Stimulated activated naive CD8-positive, alpha-beta T cell treated with anti-CD3 and anti-CD28 coated beads, Interleukin-15, Interleukin-2, amounts not matched to agents 100 ng/mL and 50 ng/mL, for 24 hours (primary cell): ENCODE data around the gene WWOX.
"Not testable (repeated sequence)": the region's sequence is repeated elsewhere in the genome, so short reads cannot be mapped to it uniquely, and the experiment has no call there.

ENCODE experiments used
- H3K27ac Mint-ChIP-seq: one replicate; pipeline ENCODE4 v1.8.0; 2021; ENCODE audit warnings: mild to moderate bottlenecking, mixed read lengths
- H3K27me3 Mint-ChIP-seq: one replicate; pipeline ENCODE4 v1.8.0; 2021; ENCODE audit warnings: mixed read lengths
- H3K36me3 Mint-ChIP-seq: one replicate; pipeline ENCODE4 v1.8.0; 2021; ENCODE audit warnings: low read depth, mixed read lengths
- H3K4me1 Mint-ChIP-seq: one replicate; pipeline ENCODE4 v1.8.0; 2021; ENCODE audit warnings: low read depth, mixed read lengths
- H3K4me3 Mint-ChIP-seq: one replicate; pipeline ENCODE4 v1.8.0; 2021; ENCODE audit warnings: mild to moderate bottlenecking, mixed read lengths
- H3K9me3 Mint-ChIP-seq: one replicate; pipeline ENCODE4 v1.8.0; 2021; ENCODE audit warnings: mixed read lengths

WWOX gene

GRCh38 chr16:79036541-79036940 is 937.1 kb downstream of the WWOX start:
- Mint-ChIP-seq H3K9me3 (peaks cover 8% of the 10 kb centered on the region), H3K27ac (no peak overlapping the region), H3K36me3 (no peaks in the 10 kb centered on the region)

GRCh38 chr16:79037521-79038373 is 938.3 kb downstream of the WWOX start:
- Mint-ChIP-seq H3K9me3 (peaks cover 7% of the 10 kb centered on the region), H3K4me1 (peaks cover 7% of the 10 kb centered on the region), H3K27me3 (no peaks in the 10 kb centered on the region), H3K27ac (no peak overlapping the region), H3K4me3 (no peak overlapping the region), H3K36me3 (no peaks in the 10 kb centered on the region)

More at GRCh38 chr16:79036541-79036940, 937.1 kb downstream of the WWOX start:
- H3K4me1 Mint-ChIP-seq: no peaks in the 10 kb centered on the region
- no peak overlapping the region for H3K4me3 Mint-ChIP-seq
- no peaks in the 10 kb centered on the region for H3K27me3 Mint-ChIP-seq

- Mint-ChIP-seq H3K4me3 (no peak overlapping the region), H3K36me3 (no peaks in the 10 kb centered on the region), H3K27me3 (no peaks in the 10 kb centered on the region), H3K27ac (no peak overlapping the region), H3K9me3 (no peaks in the 10 kb centered on the region), H3K4me1 (peaks cover 20% of the 10 kb centered on the region)
These were observed 941.8 kb downstream of the WWOX start for GRCh38 chr16:79041206-79041605.

GRCh38 chr16:79042141-79042540 is 942.7 kb downstream of the WWOX start:
- Mint-ChIP-seq H3K4me3 (no peak overlapping the region), H3K9me3 (no peaks in the 10 kb centered on the region), H3K27ac (peak overlapping the region; percentile 23), H3K27me3 (no peaks in the 10 kb centered on the region), H3K36me3 (no peaks in the 10 kb centered on the region), H3K4me1 (peaks cover 20% of the 10 kb centered on the region)

GRCh38 chr16:79042886-79043285 is 943.4 kb downstream of the WWOX start:
- H3K9me3 Mint-ChIP-seq: no peaks in the 10 kb centered on the region
- H3K36me3 Mint-ChIP-seq: no peaks in the 10 kb centered on the region
- H3K4me1 Mint-ChIP-seq: peaks cover 20% of the 10 kb centered on the region
- H3K4me3 Mint-ChIP-seq: no peak overlapping the region
- H3K27ac Mint-ChIP-seq: peak overlapping the region; percentile 49
- no peaks in the 10 kb centered on the region for H3K27me3 Mint-ChIP-seq

- peaks cover 20% of the 10 kb centered on the region for H3K4me1 Mint-ChIP-seq
- no peaks in the 10 kb centered on the region for H3K27me3 Mint-ChIP-seq
- H3K36me3 Mint-ChIP-seq: no peaks in the 10 kb centered on the region
- H3K4me3 Mint-ChIP-seq: no peak overlapping the region
- no peak overlapping the region for H3K27ac Mint-ChIP-seq
- no peaks in the 10 kb centered on the region for H3K9me3 Mint-ChIP-seq
These were observed 945.7 kb downstream of the WWOX start for GRCh38 chr16:79045191-79045590.

- H3K4me3 Mint-ChIP-seq: no peak overlapping the region
- no peaks in the 10 kb centered on the region for H3K9me3 Mint-ChIP-seq
- H3K27me3 Mint-ChIP-seq: no peaks in the 10 kb centered on the region
- no peak overlapping the region for H3K27ac Mint-ChIP-seq
- H3K36me3 Mint-ChIP-seq: no peaks in the 10 kb centered on the region
- peaks cover 17% of the 10 kb centered on the region for H3K4me1 Mint-ChIP-seq
These were observed 947.9 kb downstream of the WWOX start for GRCh38 chr16:79047337-79047736.

- H3K9me3 Mint-ChIP-seq: peaks cover 6% of the 10 kb centered on the region
- no peaks in the 10 kb centered on the region for H3K36me3 Mint-ChIP-seq
- H3K4me1 Mint-ChIP-seq: peaks cover under 1% of the 10 kb centered on the region
- no peak overlapping the region for H3K27ac Mint-ChIP-seq
- no peak overlapping the region for H3K4me3 Mint-ChIP-seq
- no peaks in the 10 kb centered on the region for H3K27me3 Mint-ChIP-seq
These were observed 949.6 kb downstream of the WWOX start for GRCh38 chr16:79049040-79049439.

GRCh38 chr16:79050063-79050462 is 950.6 kb downstream of the WWOX start:
- Mint-ChIP-seq H3K4me3 (no peak overlapping the region), H3K4me1 (no peaks in the 10 kb centered on the region), H3K27ac (no peak overlapping the region), H3K9me3 (peaks cover 6% of the 10 kb centered on the region), H3K36me3 (no peaks in the 10 kb centered on the region), H3K27me3 (no peaks in the 10 kb centered on the region)

- no peak overlapping the region for H3K4me3 Mint-ChIP-seq
- no peaks in the 10 kb centered on the region for H3K4me1 Mint-ChIP-seq
- H3K36me3 Mint-ChIP-seq: no peaks in the 10 kb centered on the region
- H3K9me3 Mint-ChIP-seq: peaks cover 6% of the 10 kb centered on the region
- no peaks in the 10 kb centered on the region for H3K27me3 Mint-ChIP-seq
- H3K27ac Mint-ChIP-seq: no peak overlapping the region
These were observed 951.9 kb downstream of the WWOX start for GRCh38 chr16:79051313-79051712.

- H3K27me3 Mint-ChIP-seq, H3K27ac Mint-ChIP-seq, H3K36me3 Mint-ChIP-seq, H3K9me3 Mint-ChIP-seq, H3K4me1 Mint-ChIP-seq, H3K4me3 Mint-ChIP-seq: not testable (repeated sequence)
These were observed 952.7 kb downstream of the WWOX start for GRCh38 chr16:79052198-79052597.

GRCh38 chr16:79053577-79053976 is 954.1 kb downstream of the WWOX start:
- no peak overlapping the region for H3K27ac Mint-ChIP-seq
- no peak overlapping the region for H3K4me3 Mint-ChIP-seq
- H3K27me3 Mint-ChIP-seq: no peaks in the 10 kb centered on the region
- H3K9me3 Mint-ChIP-seq: peaks cover 6% of the 10 kb centered on the region
- no peaks in the 10 kb centered on the region for H3K4me1 Mint-ChIP-seq
- no peaks in the 10 kb centered on the region for H3K36me3 Mint-ChIP-seq

- H3K4me3 Mint-ChIP-seq: no peak overlapping the region
- no peaks in the 10 kb centered on the region for H3K36me3 Mint-ChIP-seq
- H3K27ac Mint-ChIP-seq: no peak overlapping the region
- no peaks in the 10 kb centered on the region for H3K27me3 Mint-ChIP-seq
- peaks cover 6% of the 10 kb centered on the region for H3K9me3 Mint-ChIP-seq
- no peaks in the 10 kb centered on the region for H3K4me1 Mint-ChIP-seq
These were observed 954.9 kb downstream of the WWOX start for GRCh38 chr16:79054211-79054984.

- H3K27ac Mint-ChIP-seq: no peak overlapping the region
- H3K4me3 Mint-ChIP-seq: no peak overlapping the region
- no peaks in the 10 kb centered on the region for H3K36me3 Mint-ChIP-seq
- no peaks in the 10 kb centered on the region for H3K27me3 Mint-ChIP-seq
- H3K9me3 Mint-ChIP-seq: peaks cover 6% of the 10 kb centered on the region
- H3K4me1 Mint-ChIP-seq: no peaks in the 10 kb centered on the region
These were observed 956.0 kb downstream of the WWOX start for GRCh38 chr16:79055251-79055970.

GRCh38 chr16:79061181-79061580 is 961.7 kb downstream of the WWOX start:
- peaks cover 5% of the 10 kb centered on the region for H3K27me3 Mint-ChIP-seq
- no peak overlapping the region for H3K27ac Mint-ChIP-seq
- no peaks in the 10 kb centered on the region for H3K36me3 Mint-ChIP-seq
- no peaks in the 10 kb centered on the region for H3K9me3 Mint-ChIP-seq
- H3K4me3 Mint-ChIP-seq: no peak overlapping the region
- H3K4me1 Mint-ChIP-seq: no peaks in the 10 kb centered on the region
